AG04449 (cell line): ENCODE results near the gene NTHL1.

Source experiments
- CTCF ChIA-PET: fragments of 350-600 bp; formaldehyde crosslinking; extraction: SDS; loops from one replicate; lab custom pipeline; 2021; ENCODE audit warnings: antibody characterized with exemption; lab: Yijun Ruan, JAX
- POLR2A ChIA-PET: fragments of 400-600, 350-600 bp; formaldehyde crosslinking; extraction: SDS; loops from one replicate; lab custom pipeline; 2020; ENCODE audit warnings: antibody characterized with exemption, inconsistent platforms; lab: Yijun Ruan, JAX
- DNase-seq: peaks from one replicate; pipeline ENCODE4 v3.0.0-alpha.2; 2010; ENCODE audit warnings: low read depth, low spot score
- H3K4me3 ChIP-seq: 2 replicates; pipeline ENCODE4 v1.5.1; 2011; ENCODE audit warnings: low read depth, mild to moderate bottlenecking, control low read depth, low read length
- TF ChIP-seq, protein P1 (sequence below): IDR thresholded peaks from one replicate; pipeline ENCODE4 v1.5.1; 2011; ENCODE audit warnings: mild to moderate bottlenecking, moderate library complexity, low read length, control low read depth, inconsistent platforms; ENCODE audit not compliant: insufficient read depth; ENCODE audit errors: missing control alignments

NTHL1 gene

DNA sequence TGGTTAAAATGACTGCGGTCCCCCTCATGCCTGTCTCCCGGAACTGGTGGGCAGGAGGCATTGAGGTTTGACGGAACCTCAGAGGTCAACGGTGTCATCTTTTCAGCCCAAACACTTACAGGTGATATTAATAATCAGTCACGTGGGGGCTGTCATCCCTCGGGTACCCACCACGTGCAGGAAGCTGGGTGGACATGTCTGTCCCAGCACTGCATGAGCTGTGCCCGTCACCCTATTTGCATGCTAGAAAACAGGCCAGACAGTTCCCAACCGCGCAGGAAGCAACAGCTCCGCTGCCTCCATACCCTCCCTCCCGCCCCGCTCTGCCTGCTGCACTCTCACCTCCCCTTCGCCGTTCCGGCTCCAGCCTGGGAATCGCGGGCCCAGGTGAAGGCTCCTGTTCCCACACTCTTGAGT, 56.5 kb downstream of the NTHL1 start:
- no peak overlapping the region for H3K4me3 ChIP-seq

DNA sequence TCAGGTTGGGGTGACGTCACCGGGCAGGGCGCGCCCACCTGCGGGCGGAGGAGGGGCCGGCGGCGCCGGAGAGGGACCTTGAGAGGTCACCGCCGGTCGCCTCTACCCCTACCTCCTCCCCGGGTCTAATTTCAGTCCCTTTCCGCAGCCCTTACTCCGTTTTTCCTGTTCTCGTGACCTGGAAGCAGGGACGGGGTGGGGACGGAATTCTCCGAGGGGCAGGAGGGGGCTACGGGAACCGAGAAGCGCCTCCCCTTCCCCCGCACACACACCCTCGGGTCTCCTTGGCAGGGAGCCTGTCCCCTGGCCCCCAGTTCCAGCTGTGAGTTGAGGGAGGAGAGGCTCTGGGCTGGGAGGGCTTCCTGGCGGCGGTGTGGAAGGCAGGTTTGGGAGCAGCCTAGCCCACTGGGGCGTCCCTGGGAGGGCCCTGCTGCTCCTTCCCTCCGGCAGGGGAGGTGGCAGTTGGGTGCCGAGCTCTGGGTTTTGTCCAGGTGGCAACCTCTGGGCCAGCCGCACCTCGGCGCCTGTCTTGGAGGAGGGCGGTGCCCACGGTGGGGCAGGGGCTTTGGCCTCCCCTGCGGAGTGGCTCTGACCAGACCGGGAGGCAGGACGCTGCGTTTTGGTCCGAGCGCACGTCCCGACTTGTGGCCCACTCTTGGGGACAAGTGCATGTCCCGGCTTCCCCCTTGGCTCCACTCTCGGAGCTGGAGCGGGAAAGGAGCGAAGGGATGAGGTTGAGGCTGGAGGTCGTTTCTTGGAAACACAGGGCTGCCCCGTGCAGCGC, 57.1 kb downstream of the NTHL1 start:
- no peak for DNase-seq
- POLR2A ChIA-PET = interaction anchor here (2.3 kb wide), 1 partner anchor 26 kb away, joined by 8 read pairs; the partner anchor contains the start of gene RPS2
- TF ChIP-seq, protein P1, sequence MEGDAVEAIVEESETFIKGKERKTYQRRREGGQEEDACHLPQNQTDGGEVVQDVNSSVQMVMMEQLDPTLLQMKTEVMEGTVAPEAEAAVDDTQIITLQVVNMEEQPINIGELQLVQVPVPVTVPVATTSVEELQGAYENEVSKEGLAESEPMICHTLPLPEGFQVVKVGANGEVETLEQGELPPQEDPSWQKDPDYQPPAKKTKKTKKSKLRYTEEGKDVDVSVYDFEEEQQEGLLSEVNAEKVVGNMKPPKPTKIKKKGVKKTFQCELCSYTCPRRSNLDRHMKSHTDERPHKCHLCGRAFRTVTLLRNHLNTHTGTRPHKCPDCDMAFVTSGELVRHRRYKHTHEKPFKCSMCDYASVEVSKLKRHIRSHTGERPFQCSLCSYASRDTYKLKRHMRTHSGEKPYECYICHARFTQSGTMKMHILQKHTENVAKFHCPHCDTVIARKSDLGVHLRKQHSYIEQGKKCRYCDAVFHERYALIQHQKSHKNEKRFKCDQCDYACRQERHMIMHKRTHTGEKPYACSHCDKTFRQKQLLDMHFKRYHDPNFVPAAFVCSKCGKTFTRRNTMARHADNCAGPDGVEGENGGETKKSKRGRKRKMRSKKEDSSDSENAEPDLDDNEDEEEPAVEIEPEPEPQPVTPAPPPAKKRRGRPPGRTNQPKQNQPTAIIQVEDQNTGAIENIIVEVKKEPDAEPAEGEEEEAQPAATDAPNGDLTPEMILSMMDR = no peak
- H3K4me3 ChIP-seq = no peak overlapping the region
- CTCF ChIA-PET = interaction anchor here (16.4 kb wide), 1 partner anchor 12 kb away, joined by 163 read pairs; no protein-coding TSS in a partner anchor

More for the DNA sequence above, 56.5 kb downstream of the NTHL1 start:
- ChIA-PET CTCF (interaction anchor here (0.5 to 16.4 kb wide), 2 partner anchors 12 to 148 kb away, joined by 3 to 163 read pairs; no protein-coding TSS in a partner anchor), POLR2A (interaction anchor here (0.8 to 2.3 kb wide), 2 partner anchors 26 to 164 kb away, joined by 3 to 8 read pairs; partner anchors contain the start of genes RPS2 and TRAF7)
- TF ChIP-seq, protein P1 = no peak
- DNase-seq = no peak

DNA sequence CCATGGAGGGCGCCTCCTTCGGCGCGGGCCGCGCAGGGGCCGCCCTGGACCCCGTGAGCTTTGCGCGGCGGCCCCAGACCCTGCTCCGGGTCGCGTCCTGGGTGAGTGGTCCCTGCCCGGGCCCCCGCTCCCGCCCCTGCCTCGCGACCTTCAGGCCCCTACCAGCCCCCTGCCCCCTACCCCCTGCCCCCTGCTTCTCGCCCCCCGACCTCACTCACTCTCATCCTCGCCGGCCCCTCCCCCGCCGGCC, 57.6 kb downstream of the NTHL1 start:
- H3K4me3 ChIP-seq = no peak overlapping the region; the same call in 1 of the 2 replicates
- ChIA-PET CTCF (interaction anchor here (16.4 kb wide), 1 partner anchor 13 kb away, joined by 163 read pairs; no protein-coding TSS in a partner anchor), POLR2A (interaction anchor here (2.3 kb wide), 1 partner anchor 25 kb away, joined by 8 read pairs; the partner anchor contains the start of gene RPS2)
- TF ChIP-seq, protein P1 = no peak
- no peak for DNase-seq
